ENCODE measurements around the gene KDM8.

Gene KDM8

DNA sequence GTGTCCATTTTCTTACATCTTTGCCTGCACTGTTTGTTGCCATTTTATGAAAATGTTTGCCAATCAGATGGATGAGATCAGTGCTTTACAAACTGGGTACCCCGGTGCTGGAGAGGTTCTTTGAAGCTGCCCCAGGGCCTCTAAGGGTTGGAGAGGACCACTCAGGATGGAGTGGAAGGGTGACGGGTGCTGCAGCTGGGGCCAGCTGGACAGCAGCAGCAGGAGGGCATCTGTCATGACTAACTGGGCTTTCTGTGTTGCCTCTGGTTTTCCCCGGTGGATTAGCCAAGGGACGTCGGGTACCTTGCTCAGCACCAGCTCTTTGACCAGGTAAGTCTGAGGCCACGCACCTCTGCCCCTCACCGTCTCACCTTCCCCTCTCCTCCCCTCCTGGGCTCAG lies 12.3 kb downstream of the KDM8 start:
- no peak for DNase-seq (ENCODE audit: low spot score)

DNA sequence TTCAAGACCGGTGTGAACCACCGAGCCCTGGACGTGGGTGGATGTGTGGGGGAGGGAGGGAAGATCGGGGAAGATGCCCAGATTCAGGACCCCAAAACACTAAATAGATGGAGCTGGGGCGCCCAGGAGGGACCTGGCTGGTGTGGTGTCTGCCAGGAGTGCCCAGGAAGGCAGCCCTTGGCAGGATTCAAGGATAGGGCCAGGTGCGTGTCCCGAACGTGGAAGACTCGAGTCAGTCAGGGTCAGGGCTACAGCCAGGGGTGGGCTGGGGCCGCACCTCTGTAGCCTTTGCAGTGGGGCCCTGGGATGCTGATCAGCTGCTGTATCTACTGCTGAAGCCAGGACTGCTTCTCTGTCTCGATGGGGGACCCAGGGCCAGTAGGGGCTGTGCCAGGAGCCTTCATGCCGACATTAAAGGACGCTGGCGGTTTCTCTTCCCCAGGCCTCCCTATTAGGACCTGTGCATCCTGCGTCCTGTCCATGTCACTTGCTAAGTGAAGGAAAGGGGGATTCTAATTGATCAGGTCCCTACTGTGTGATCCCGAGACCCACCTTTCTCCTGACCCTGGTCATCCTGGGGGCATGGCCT lies 13.1 kb downstream of the KDM8 start:
- no peak for DNase-seq (ENCODE audit: low spot score)

DNA sequence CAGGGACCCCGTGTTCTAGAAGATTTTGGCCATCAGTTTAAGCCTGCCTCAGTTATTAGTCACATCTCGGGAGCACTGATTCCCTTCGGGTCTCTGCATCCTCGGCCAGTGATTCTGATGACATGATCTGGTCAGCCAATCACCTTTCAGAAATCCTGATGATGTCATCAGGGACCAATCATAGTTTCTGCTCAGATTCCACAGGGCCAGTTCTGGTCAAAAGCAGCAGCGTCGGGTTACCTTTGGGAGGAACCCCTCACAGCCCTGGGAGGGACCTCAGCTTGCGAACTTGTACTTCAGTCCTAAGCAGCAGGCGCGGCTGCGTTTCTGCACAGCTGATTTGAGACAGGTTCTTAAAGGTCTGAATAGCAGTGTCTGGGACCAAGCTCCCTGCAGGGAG lies 13.9 kb downstream of the KDM8 start:
- no peak for DNase-seq (ENCODE audit: low spot score)

DNA sequence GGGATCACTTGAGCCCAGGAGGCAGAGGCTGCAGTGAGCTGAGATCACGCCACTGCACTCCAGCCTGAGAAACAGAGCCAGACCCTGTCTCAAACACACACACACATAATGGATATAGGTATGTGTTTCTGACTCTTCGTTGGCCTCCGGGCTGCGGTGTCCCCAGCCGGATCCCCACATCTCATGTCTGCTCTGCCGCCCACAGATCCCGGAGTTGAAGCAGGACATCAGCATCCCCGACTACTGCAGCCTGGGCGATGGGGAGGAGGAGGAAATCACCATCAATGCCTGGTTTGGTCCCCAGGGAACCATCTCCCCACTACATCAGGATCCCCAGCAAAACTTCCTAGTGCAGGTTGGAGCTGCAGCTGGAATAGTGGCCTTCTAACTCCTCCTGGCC lies 15.4 kb downstream of the KDM8 start:
- DNase-seq (ENCODE audit: low spot score), result no peak

DNA sequence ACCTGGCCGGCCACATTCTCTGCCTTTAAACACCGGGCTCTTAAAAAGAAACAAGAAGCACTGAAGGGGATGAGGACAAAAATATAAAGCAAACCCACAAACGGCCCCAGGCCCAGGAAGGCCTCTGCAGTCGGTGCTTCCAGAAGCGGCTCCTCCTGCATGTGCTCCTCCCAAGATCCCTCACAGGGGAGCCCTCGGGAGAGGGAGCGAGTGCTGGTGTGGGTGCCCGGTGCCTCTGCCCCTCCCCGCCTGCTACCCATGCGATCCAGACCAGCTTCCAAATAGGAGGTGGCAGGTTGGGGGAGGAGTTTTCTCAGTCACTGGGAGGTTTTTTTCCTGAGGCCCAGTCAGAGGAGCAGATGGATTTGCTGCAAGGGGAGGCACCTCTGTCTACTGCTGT lies 15.8 kb downstream of the KDM8 start:
- DNase-seq (ENCODE audit: low spot score), result no peak

DNA sequence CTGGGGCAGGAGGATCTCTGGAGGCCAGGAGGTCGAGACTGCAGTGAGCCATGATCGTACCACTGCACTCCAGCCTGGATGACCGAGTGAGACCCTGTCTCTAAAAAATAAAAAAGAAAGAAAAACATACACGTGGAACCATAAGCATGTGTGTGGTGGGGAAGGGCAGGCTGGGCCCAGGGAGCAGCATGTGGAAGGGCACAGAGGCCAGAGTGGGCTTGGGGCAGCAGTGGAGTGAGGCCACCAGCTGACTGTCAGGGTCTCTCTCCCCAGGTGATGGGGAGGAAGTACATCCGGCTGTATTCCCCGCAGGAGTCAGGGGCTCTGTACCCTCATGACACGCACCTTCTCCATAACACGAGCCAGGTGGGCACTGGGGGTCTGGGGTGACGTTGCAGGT lies 16.8 kb downstream of the KDM8 start:
- DNase-seq (ENCODE audit: low spot score), result no peak

DNA sequence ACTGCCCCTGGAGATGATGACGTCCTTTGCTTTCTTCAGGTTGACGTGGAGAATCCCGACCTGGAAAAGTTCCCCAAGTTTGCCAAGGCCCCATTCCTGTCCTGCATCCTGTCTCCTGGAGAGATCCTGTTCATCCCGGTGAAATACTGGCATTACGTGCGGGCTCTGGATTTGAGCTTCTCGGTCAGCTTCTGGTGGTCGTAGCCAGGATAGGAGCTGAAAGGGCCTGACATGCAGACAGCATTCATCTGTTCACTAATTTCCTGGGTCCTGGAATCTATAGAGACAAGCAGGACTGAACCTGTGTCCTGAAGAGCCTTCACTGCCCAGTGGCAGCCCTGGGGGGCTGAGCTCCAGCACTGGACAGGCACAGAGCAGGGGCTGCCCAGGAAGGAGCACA lies 17.2 kb downstream of the KDM8 start:
- no peak for DNase-seq (ENCODE audit: low spot score)

DNA sequence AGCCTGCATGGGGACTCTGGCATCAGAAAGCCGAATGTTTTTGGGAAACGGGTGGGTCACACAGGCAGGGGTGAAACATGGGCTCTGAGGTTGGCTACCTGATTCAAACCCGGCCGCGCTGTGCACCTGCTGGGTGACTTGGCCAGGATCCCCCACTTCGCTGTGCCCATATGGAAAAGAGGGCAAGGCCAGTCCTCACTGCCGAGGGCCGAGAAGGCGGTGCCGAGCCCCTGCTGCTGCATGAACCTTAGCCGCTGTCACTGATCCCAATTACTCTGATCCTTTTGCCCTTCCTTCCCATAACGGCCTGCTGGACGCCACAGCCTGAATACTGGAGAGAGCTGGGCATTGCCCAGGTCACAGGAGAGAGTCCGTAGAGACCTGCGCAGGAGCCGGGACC lies 17.7 kb downstream of the KDM8 start:
- DNase-seq (ENCODE audit: low spot score), result no peak

DNA sequence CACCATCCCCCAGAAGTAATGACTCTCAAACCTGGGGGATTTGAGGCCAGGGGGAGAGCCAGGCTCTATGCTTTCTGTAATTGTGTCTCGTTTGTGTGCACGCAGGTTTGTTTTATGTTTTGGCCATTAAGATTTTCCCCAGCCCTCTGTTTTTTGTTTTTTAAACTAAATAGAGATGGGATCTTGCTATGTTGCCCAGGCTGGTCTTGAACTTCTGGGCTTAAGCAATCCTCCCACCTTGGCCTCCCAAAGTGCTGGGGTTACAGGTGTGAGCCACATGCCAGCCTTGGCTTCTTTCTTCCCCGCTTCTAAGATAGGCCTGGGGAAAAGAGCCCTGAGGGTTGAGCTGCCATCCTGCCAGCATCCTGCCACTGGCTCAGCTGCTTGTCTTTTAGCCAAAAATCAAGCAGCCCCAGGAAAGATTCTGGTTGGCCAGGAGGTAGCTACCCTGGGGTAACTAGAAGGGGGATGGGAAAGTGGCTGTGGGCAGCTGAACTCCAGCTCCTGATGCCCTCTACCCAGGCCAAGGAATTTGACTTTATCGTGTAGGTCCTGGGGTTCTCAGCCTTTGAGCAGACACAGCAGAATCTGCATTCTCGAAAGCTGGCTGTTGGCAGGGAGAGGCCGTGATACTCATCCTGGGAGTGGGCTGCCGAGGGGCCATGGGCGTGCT lies 18.4 kb downstream of the KDM8 start:
- DNase-seq (ENCODE audit: low spot score), result no peak

DNA sequence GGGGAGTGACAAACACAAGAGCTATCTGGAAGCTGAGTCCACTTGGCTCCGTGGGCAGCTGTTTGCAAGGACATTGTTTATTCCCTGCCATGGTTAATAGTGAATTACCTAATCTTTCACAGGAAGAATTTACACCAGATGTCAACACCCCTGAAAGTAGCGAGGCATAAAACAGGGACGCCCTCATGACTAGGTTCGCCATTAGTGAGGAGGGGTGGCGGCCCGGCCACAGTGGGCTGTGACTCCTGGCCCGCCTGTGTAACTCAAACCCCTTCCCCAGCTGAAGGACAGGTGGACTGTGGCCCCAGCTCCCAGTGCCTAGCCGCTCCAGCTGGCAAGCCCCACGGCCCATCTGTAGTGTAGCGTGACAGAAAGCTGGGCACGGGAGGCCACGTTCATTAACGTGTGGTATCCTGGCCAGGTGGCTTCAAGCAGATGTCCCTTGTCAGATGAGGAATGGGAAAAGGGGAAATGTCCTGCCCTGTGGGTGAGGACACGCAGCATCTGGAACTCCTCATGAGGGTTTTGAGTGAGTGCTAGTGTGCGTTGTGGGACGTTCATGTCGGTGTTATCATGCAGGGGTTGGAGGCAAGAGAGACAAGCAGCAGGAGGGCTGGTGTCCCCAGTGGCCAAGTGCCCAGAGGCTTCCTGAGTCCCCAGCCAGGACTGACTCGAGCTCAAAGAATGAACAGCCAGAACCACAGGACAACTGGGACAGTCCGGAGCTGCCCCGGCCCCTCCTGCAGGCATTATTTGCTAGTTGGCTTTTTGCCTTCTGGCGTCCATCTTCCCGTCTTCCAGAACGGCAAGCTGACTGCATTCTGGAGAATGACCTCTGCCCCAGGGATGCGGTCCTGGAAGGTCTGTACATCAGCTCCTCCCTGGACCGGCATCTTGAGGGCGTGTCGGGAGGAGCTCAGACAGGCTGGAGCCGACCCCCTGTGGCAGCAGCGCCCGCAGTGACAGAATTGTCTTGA lies 19.2 kb downstream of the KDM8 start:
- DNase-seq (ENCODE audit: low spot score), result no peak

DNA sequence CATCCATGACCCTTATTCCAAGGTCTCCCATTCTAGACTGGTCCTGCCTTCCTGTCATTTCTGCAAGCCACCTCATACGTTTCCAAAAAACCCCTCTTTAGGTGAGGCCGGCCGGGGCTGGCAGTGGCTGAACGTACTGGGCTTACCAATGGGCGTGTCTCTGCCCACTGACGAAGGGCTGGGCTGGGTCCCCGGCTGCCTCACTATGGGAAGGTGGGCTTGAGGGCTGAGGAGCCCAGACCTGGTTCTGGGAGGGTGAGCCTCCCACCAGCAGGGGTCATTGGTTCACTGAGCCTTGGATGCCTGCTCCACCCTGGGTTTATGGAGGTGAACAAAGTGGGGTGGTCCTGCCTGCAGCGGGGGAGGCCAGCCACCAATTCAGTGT lies 19.9 kb downstream of the KDM8 start:
- DNase-seq (ENCODE audit: low spot score), result no peak

DNA sequence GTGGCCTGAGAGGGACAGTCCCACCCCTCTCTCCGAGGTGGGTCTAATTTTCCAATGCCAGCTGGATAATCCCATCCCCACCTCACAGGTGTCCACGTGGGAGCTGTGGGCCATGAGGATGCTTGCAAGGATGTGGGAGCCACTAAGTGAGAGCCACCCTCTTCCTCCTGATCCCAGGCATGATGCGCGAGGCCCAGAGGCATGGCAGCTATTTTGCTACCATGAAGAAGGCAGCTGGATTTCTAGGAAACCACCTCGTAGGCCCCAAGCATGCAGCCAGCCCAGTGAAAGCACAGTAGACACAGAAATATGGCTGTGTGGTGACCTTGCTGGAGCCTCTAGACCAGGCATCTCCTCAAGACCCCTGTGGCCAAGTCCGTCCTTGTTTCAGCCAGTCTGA lies 20.4 kb downstream of the KDM8 start:
- DNase-seq (ENCODE audit: low spot score), result no peak

DNA sequence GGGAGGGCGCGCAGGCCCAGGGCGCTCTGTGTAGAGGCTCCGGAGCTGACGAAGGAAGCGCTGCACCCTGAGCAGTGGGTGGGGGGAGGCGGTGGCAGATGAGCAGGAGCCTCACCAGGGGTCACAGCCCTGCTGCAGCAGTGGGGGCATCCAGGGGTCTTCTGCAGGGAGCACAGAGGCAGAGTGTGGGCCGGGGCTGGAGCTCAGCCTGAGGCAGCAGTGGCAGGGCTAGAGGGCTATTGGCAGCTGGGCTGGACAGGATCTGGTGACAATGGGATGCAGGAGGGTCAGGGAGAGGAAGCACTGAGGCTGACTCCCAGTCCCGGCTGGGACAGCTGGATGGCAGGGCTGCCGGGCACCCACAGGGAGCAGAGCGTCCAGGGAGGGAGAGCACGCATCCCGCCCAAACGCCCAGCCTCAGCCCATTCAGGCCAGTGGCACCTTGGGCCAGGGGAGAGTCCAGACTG lies 21.0 kb downstream of the KDM8 start:
- no peak for DNase-seq (ENCODE audit: low spot score)

DNA sequence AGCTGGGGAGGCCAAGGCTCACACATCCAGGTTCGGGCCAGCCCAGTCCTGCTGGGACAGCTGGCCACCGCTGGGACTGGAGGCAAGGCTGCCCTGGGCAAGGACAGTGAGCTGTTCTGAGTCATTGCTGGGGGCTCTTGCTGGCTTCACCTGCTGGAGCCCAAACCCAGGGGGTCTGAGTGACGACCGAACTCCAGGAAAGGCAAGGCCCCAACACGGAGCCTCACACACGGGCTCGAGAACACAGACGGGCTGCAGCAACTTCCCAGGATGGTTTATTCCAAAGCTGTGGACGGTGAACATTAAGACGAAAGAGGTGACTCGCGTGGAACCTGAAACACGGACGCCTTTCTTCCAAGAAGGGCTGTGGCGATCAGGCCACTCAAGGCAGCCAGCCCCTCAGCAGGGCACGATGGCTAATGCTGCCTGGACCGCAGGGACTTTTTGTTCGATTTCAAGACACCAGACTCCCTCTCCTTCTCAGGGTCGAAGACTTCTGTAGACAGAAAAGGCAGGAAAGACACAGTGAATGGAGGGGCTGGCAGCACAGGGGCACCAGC lies 21.5 kb downstream of the KDM8 start:
- no peak for DNase-seq (ENCODE audit: low spot score)

DNA sequence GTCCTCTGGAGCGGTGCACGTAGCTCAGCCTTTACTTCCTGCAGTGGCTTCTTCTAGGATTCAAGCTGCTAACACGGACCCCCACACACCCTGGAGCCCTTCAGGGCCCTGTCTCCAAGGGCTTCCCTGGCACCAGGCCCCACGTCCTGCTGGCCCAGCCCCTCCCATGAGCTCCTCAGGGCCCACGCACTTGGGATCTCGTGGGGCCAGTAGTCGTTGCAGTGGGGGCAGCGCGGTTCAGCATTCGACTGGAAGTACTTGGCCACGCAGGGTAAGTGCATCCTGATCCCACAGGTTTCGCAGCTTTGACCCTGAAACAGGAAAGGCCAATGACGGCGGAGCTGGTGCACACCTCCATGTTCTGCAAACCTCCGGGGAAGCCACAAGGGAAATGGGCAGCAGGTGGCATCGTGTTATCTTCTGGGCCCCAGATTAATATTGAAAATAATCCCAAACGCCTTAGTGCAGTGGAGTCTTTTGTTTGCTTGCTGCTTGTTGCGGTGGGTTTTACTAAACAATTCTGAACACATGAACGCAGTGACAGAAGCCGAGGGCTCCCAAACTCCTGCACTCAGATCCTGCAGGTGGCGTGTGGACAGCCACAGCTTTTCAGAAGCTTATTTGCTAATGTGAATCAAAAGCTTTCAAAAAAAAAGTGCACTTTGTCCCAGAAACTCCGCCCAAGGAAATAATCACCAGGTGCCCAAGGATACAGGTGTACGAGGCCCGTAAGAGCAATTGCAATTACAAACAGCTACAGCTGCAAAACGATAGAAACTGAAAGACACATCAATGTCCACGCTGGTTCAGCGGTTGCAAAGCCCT lies 22.4 kb downstream of the KDM8 start:
- DNase-seq (ENCODE audit: low spot score), result no peak

DNA sequence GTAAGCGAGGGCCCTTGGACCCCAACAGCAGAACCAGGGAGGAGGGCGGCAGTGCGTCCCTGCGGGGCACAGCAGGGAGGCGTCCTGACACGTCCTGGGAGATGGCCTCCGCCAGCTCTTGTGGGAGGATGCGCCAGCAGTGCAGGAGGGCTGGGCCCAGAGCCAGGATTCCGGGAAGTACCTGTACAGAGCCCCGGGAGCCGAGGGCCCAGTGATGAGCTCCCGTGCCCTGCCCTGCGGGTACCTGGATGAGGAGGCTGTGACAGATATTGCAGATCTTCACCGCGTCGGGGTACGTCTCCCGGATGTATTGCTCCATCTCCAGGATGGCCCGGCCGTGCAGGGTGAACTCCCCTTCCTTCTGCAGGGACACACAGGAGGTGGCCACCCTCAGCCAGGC lies 23.1 kb downstream of the KDM8 start:
- no peak for DNase-seq (ENCODE audit: low spot score)

DNA sequence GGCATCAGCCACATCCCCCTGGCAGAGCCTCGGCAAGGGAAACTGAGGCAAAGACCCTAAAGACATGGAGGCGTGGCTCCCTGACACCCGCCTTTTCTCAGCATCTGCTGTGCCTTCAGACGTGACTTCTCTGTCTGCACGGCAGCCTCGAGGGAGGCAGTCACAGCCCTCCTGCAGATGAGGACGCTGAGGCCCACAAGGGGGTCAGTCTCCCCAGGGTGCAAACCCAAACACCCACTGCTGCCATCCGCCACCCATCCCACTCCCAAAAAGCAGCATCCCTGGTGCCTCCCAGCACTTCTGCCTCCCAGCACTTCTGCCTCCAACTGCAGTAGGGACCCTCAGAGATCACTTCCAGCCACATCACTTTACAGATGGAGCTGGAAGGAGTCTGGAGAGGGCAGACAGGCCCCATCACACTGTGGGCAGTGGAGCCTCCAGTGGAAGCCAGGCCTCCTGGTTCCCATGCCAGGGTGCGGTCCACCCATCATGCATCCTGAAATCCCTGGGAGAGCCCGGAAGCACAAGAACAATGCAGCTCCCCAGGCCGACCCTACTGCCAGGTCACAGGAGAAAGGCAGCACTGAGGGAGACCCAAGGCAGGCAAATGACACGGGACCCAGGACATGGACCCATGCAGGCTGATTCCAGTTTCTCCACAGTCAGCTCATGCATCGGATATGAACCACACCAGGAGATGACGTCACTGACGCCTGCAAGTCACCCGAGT lies 23.8 kb downstream of the KDM8 start:
- no peak for DNase-seq (ENCODE audit: low spot score)

DNA sequence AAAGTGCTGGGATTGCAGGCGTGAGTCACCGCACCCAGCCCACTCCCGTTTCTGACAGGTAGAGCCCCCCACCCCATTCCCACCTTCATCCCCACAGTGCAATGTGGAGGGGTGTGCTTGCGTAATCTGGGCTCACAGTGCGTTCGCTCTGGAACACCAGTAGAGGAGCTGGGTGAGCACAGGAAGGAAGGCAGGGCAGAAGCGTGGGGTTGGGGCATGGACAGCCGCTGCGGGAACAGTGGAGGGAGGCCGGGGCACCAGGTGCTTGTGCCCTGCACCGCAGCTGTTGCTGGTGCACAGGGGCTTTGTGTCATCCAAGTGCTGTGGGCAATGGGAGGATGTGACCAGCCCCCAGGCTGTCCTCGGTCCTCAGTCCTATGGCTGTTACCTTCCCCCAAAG lies 24.7 kb downstream of the KDM8 start:
- DNase-seq (ENCODE audit: low spot score), result no peak

DNA sequence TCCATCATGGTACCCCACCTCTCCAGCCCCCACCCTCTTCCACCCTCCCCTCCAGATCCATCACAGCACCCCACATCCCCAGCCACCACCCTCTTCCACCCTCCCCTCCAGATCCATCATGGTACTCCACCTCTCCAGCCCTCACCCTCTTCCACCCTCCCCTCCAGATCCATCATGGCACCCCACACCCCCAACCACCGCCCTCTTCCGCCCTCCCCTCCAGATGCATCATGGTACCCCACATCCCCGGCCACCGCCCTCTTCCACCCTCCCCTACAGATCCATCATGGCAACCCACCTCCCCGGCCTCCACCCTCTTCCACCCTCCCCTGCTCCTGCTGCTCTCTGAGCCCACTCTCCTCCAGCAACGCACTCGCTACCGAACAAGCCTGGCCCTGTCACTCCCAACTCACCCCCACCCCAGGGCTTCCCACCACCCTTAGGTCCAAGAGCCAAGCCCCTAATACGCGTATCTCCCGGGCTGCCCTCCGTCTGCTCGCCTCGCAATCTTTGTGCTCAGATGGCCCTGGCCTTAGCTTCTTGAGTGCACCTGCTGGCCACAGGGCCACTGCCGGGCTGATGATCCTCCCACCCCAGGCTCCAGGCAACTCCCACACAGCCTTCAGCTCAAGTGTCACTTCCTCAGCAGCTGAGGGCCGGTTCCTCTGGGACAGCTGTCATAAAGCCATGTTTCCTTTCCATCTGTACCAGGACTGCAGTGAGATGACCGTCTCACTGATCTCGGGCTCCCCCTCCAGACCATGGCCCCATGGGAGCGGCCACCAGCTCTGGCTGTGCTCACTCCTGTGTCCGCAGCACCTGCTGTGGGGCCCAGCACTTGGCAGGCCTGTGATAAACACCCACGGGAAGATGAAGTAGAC lies 25.5 kb downstream of the KDM8 start:
- DNase-seq (ENCODE audit: low spot score), result no peak

DNA sequence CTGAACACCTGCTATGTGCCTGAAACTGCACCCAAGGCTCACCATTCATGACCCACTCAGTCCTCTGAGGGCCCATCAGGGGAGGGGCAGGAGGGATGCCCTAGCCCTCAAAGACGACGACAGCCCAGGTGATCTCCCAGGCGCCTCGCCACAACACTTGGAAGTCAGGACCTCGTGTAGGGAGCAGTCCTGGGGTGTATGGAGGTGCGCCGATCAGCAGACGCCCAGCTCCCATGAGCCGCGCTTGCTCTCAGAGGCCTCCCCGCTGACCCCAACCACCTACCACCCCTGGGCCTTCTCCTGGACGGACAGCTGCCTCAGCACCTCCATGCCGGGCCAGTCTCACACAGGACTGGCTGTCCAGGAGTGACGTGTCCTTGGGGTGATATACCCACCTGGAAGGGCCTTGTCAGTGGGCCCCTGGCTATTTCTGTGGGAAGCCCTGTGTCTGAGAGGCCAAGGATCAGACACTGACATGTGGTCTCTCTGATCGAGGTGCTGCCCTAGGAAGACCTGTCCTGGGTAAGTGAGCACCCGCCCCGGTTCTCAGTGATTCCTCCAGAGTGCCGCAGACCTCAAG lies 26.7 kb downstream of the KDM8 start:
- no peak for DNase-seq (ENCODE audit: low spot score)

Measured in hematopoietic multipotent progenitor cell treated with erythropoietin and hydrocortisone succinate and interleukin-3 and kit ligand, for 17 days (in vitro differentiated cells).